HG03558 (cell line): Measurements from ENCODE around the gene POU6F1.
"Not testable (repeated sequence)": the region's sequence is repeated elsewhere in the genome, so short reads cannot be mapped to it uniquely, and the experiment has no call there.

Source experiments
- ATAC-seq: cut with Tn5 transposase; IDR thresholded peaks from one replicate; pipeline ENCODE4 v1.9.1; 2021; ENCODE audit warnings: moderate number of reproducible peaks; ENCODE audit not compliant: unreplicated experiment; ENCODE audit errors: extremely low read depth

POU6F1 gene

DNA sequence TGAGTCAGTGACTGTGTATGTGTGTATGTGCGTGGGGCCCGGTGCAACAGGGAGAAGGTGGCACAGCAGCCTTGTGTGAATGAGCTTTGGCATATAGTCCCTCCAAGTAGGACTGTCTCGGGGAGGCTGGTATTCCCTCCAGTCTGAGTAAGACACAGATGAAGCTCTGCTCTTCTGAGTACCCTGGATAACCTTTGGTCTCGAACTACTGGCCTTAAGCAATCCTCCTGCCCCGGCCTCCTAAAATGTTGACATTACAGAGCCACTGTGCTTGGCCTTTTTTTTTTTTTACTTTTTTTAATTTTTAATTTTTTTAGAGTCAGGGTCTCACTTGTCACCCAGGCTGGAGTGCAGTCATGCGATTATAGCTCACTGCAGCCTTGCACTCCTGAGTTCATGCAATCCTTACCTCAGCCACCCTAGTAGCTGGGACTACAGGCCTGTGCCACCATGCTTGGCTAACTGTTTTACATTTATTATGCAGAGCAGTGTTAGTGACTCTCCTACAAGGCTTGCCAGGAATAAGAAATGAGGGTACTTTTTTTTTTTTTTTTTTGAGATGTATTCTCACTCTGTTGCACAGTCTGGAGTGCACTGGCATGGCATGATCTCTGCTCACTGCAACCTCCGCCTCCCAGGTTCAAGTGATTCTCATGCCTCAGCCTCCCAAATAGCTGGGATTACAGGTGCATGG, 11.4 kb upstream of the POU6F1 start:
- no peak for ATAC-seq

DNA sequence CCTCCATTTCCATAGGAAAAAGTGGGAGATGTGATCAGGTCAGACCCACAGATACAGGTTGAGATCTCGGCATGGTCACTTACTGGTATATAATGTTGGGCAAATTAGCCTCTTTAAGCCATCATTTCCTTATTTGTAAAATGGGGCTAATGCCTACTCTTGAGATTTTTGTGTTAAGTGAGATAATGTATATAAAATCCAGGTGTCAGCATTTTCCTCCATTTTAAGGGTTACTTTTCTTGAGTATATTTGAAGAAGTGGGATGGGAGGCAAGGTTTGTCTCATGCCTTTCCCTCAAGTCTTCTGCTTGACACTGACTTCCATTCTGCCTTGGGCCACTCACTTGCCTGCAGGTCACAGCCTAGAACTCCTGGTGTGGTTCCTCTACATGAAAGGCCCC, 10.1 kb upstream of the POU6F1 start:
- ATAC-seq = no peak

- ATAC-seq = not testable (repeated sequence)
Measured at GRCh38 chr12:51227112-51227511, 9.2 kb upstream of the POU6F1 start.

DNA sequence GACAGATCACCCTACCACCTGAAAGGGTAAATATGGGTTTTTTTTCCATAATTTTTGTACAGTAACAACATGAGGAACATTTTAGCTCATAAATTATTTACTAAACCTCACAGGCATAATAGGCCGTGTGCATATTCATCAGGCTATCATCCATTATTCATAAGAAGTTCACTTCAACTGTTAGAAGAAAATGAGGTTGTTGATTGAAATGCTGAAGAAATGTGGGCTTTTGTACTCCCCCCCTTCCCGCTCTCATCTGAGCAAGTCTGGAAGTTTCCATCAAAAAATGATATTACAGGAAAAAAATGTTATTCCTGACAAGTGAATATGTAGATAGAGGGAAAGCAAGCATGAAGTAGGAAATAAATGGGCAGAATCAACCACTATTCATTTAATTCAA, 7.9 kb upstream of the POU6F1 start:
- ATAC-seq = no peak

GRCh38 chr12:51225234-51225633, 7.4 kb upstream of the POU6F1 start:
- no peak for ATAC-seq

- ATAC-seq = no peak
Measured at GRCh38 chr12:51224625-51225024, 6.8 kb upstream of the POU6F1 start.

- ATAC-seq = no peak
Measured at GRCh38 chr12:51222461-51222860, 4.6 kb upstream of the POU6F1 start.

- ATAC-seq = not testable (repeated sequence)
Measured at GRCh38 chr12:51219857-51220256, 2.0 kb upstream of the POU6F1 start.

GRCh38 chr12:51219322-51219721, 1.5 kb upstream of the POU6F1 start:
- no peak for ATAC-seq

DNA sequence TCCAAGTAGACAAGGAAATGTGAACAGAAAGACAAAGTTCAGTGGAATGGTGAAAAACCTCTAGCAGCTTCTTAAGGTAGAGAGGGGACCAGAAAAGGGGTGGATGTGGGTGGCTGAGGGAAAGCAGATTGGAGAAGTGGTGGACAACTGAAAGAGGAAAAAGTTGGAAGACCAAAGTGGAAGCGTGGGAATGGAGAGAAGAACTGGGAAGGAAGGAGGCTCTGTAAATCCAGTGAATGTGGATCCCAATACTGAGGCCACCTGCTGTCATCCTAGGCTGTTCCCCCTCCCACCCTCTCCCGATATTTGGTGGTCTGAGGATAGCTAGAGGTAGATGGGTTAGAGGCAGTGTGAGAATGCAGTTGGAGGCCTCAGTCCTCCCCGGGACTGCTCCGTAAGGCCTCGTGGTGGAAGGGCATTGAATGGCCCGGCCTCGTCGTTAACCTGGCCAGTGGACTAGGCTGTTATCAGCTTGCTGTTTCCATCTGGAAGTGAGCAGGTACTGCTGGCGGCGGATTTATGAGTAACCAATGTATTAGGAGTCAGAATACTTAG, 822 bp upstream of the POU6F1 start:
- ATAC-seq = no peak

DNA sequence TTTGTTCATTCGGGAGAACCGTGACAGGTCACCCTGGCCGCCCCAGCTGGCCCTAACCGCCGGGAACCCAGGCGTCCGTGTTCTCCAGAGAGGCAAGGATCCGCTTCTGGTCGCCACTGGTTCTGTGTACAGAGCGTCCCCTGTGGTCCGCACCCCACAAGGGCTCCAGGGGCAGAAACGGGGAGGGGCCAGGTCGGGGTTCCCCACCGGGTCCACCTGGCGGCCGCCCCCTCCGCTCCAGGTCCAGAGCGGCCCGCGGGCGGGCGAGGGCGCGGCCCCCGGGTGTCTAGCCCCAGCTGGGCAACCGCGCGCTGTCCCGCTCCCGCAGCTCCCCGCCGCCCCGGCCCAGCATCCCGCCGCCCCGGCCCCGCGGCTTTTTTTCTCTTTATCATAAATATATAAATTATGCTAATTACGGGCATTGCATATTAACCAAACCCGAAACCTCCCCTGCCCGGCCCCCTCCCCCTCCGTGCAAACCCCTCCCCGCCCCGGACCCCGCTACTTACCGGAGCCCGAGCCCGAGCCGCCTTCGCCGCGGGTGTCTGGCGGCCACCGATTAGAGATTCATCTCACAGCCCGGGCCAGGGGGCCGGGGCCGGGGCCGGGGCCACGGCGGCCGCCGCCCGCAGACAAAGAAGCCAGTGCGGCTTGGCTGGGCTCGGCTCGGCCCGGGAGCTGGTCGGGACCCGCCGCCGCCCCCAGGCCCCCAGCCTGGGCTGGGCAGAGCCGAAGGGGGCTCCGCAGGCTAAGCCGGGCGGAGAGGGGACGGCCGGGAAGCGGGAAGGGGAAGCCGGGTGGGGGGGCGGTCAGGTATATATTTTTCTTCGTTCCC, 512 bp downstream of the POU6F1 start:
- no peak for ATAC-seq

DNA sequence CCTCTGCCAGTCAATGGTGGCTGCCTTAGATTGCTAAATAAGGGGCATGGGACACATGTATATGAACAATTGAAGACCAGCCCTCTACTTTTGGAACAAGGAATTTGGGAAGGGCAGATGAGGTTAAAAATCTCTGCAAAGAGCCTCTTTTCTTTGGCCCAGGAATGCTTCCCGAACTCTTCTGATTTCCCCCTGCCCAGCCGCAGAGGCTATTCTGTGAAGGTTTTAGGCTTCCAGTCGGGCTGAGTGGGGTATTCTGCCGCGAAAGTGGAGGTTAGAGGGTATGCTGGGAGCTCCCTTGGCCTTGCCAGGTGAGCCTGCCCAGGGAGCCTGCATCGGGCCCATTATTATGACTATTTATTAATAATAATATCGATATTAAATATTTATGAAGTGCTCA, 1.2 kb downstream of the POU6F1 start:
- ATAC-seq = no peak

DNA sequence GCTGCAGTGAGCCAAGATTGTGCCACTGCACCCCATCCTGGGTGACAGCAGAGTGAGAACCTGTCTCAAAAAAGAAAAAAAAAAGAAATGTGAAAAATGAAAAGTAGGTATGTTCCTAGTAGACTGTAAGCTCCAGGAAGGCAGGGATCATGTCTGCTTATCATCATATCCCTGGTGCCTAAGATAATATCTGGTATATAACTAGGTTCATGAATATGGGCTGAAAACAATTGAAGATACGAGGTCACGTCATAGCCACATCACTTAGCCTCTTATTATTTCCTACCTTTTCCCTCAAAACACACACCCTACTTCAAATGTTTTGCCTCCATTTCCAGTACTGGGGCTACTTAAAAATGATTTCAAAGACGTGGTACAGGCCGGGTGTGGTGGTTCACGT, 3.0 kb downstream of the POU6F1 start:
- no peak for ATAC-seq

DNA sequence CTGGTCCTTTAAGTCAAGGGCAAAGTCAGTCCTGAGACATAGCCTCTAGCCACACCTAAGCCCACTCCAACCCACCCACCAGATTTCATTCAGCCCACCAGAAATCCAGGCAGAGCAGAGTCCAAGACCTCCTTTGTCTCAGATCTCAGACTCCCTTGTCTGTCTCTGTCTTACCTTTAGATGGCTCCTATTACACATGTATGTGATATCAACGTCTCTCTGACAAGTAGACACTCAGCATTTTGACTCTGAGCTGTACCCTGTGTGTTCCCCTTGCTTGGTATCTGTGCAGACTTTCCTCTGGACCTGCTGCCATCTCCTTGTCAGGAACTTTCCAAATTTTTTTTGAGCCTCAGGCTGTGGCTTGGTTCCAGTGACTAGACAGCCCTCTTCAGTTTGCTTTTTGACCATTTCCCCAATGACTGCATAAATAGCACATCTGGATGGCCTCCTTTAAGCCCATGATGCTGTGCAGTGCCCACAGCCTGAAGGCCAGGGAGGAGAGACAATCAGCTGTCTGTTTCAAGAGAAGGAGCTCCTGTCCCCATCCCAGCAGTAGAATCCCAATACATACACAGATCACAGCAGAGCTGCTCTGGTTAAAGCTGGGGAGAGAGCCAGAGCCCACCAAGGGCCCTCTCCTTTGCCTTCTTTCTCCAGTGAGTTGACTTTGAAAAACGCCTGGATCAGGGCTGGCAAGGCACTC, 7.0 kb downstream of the POU6F1 start:
- ATAC-seq = no peak

- no peak for ATAC-seq
Measured at GRCh38 chr12:51209259-51209658, 8.6 kb downstream of the POU6F1 start.

- no peak for ATAC-seq
Measured at GRCh38 chr12:51208016-51208660, 9.7 kb downstream of the POU6F1 start.

DNA sequence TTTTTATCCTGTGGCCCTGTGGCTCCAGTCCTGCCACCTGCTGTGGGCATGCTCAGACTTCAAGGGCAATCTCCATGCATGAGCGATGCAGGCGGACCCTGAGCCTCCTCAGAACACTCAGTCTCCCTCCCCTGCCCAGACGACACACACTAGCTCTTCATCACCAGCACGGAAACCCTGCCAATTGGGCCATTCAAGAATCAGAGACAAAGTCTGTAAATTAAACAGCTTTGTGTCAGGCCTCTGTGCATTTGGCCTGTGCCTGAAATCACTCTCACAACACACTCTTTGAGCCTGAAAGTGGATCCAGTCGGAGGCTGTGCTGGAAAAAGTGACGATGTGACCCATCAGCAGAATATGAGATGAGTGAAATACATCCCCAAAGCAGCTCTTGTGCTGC, 12.5 kb downstream of the POU6F1 start:
- ATAC-seq = no peak

DNA sequence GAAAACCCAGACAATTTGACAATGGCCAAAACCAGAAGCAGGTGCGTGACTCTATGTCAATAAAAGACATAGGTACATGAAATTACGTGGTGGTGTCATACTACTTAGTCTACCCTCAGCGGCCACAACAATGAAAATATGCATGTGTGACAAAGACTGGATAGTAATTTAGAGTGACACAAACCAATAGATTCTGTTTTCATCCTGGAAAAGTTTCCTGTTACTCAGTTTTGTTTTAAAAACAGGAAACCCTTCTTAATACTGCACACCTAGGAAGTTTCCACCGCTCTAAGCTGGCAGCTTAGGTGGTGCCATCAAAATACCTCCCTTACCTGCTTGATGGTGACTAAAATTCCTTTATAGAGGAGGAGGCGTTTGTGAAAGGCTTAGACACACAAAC, 15.1 kb downstream of the POU6F1 start:
- no peak for ATAC-seq

- no peak for ATAC-seq
Measured at GRCh38 chr12:51200806-51201205, 17.1 kb downstream of the POU6F1 start.

- ATAC-seq = no peak
Measured at GRCh38 chr12:51200156-51200555, 17.7 kb downstream of the POU6F1 start.
